Body of pancreas (tissue), 4 donors: ENCODE results near the gene MAGEF1. TPM values are rescaled to one million over a fixed set of nuclear protein-coding genes. Genes with fewer than 3 reads are reported as not detected.

Experiments
- ATAC-seq: fragments of 150-250 bp; one replicate; pipeline ENCODE4 v1.9.1; 2016
- DNase-seq, 4 donors: peaks; one replicate each; pipeline ENCODE4 v3.0.0-alpha.2; 2019
- H3K27ac ChIP-seq, 4 donors: fragments of 200-600 bp; sonication (generic); 1 replicate in 3 of 4; 2 replicates in 1 of 4; pipeline versions ENCODE4 v1.5.1 to v1.6.1; 2016 to 2019; ENCODE audit warnings: mild to moderate bottlenecking in 1 of 4, mixed read lengths in 1 of 4, moderate library complexity in 1 of 4
- H3K27me3 ChIP-seq, 2 donors: fragments of 200-600 bp; sonication (generic); one replicate each; pipeline ENCODE4 v1.6.0; 2016; ENCODE audit warnings: mild to moderate bottlenecking in 1 of 2
- H3K36me3 ChIP-seq, 2 donors: fragments of 200-600 bp; sonication (generic); replicated peaks in 1 of 2; 2 replicates each; pipeline ENCODE4 v1.5.1; 2016; ENCODE audit warnings: low read depth in 2 of 2; ENCODE audit not compliant: insufficient read depth in 1 of 2
- H3K4me1 ChIP-seq: fragments of 200-600 bp; sonication (generic); one replicate; pipeline ENCODE4 v1.6.0; 2016
- H3K4me3 ChIP-seq, 2 donors: fragments of 200-600 bp; sonication (generic); 1 replicate in 1 of 2; 2 replicates in 1 of 2; pipeline ENCODE4 v1.5.1; 2016 to 2019
- H3K9me3 ChIP-seq, 3 donors: fragments of 200-600 bp; sonication (generic); 1 replicate in 2 of 3; 2 replicates in 1 of 3; pipeline ENCODE4 v1.5.1; 2016
- CTCF ChIP-seq, 7 experiments: fragments of 450-650 bp in 4 of 7; fragments of 200-600 bp in 3 of 7; sonication (generic) in 3 of 7; IDR thresholded peaks; one replicate each; pipeline ENCODE4 v1.5.1; 2016 to 2019; ENCODE audit warnings: antibody characterized with exemption in 7 of 7
- POLR2A ChIP-seq, 3 donors: fragments of 450-650 bp; IDR thresholded peaks; one replicate each; pipeline ENCODE4 v1.6.1; 2016; ENCODE audit warnings: antibody characterized with exemption in 3 of 3, mild to moderate bottlenecking in 2 of 3
- whole genome bisulfite sequencing, 2 donors: methylation state at CpG; one replicate each; pipeline ENCODE4 v1.1.5; 2017; 5-methylcytosine and 5-hydroxymethylcytosine counted together
- intact Hi-C: fragments of 100-400 bp; cut with DNase I; formaldehyde crosslinking; loops from one replicate; pipeline ENCODE4 v1.15.1; 2023
- total RNA-seq, 2 donors: library from RNA; depleted of rRNA; stranded (reverse); fragments of >200 nt; gene quantifications; one replicate each; pipeline ENCODE4 v1.1.0, GENCODE V29; 2016

The MAGEF1 gene
- total RNA-seq, 2 donors from 2014 or later: 21.8 to 31.1 TPM

DNA sequence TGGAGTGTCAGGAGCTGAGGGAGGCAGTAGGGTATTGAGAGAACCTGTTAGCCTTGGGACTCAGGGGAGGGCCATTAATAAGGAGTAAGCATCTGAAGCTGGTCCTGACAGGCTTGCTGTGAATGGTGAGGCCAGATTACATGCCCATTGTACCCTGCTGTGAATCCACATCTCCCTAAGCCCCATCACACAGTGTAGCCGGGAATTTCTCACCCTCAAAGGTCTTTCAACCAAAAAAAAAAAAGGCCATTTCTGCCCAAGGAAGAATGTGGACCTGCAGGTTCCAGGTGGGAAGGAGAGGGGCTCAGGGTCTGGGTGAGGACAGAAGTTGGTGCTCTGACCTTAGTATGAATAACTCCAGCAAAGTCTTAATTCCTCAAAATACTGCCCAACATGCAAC, 37.2 kb downstream of the MAGEF1 start:
- ATAC-seq (no peak), DNase-seq (no peak)
- Histone ChIP-seq H3K4me3 (no peak overlapping the region), H3K27ac (no peak overlapping the region), H3K27me3 (no peaks in the 10 kb centered on the region), H3K9me3 (no peaks in the 10 kb centered on the region), H3K4me1 (peaks cover 8% of the 10 kb centered on the region), H3K36me3 (no peaks in the 10 kb centered on the region)
- TF ChIP-seq POLR2A (IDR thresholded peaks at IDR 0.05) (no peak), CTCF (IDR thresholded peaks at IDR 0.05) (no peak)
- whole genome bisulfite sequencing, 2 donors: 45 to 82% methylated on average over 1 of the region's 1 CpG
- intact Hi-C loops: no loop called here

GRCh38 chr3:184672977-184673870, 38.6 kb downstream of the MAGEF1 start:
- no peak for TF ChIP-seq CTCF (IDR thresholded peaks at IDR 0.05)
- Histone ChIP-seq H3K36me3 (no peaks in the 10 kb centered on the region), H3K27ac (no peak overlapping the region), H3K9me3 (no peaks in the 10 kb centered on the region), H3K4me3 (no peak overlapping the region), H3K27me3 (no peaks in the 10 kb centered on the region), H3K4me1 (peaks cover 8% of the 10 kb centered on the region)
- WGBS, 2 donors: 82 to 87% methylated on average over 16 of the region's 16 CpGs
- no peak for DNase-seq
- no peak for ATAC-seq
- intact Hi-C loops: no loop called here

- H3K36me3 ChIP-seq: no peaks in the 10 kb centered on the region
- H3K27me3 ChIP-seq: no peaks in the 10 kb centered on the region
- no peak for ATAC-seq
- H3K4me1 ChIP-seq: peaks cover under 1% of the 10 kb centered on the region
- no peak overlapping the region for H3K27ac ChIP-seq
- DNase-seq: no peak
- WGBS, 2 donors: 80 to 82% methylated on average over 8 to 9 of the region's 9 CpGs
- no peaks in the 10 kb centered on the region for H3K9me3 ChIP-seq
- no peak for TF ChIP-seq CTCF (IDR thresholded peaks at IDR 0.05)
- TF ChIP-seq POLR2A (IDR thresholded peaks at IDR 0.05): no peak
- H3K4me3 ChIP-seq: no peak overlapping the region
- intact Hi-C loops: no loop called here
These were observed 39.5 kb downstream of the MAGEF1 start for GRCh38 chr3:184672335-184672734.

- H3K36me3 ChIP-seq: no peaks in the 10 kb centered on the region
- no peak for ATAC-seq
- H3K9me3 ChIP-seq: no peaks in the 10 kb centered on the region
- no peak for DNase-seq
- H3K4me1 ChIP-seq: no peaks in the 10 kb centered on the region
- TF ChIP-seq CTCF (IDR thresholded peaks at IDR 0.05) (no peak), POLR2A (IDR thresholded peaks at IDR 0.05) (no peak)
- 66 to 75% methylated on average over 11 of the region's 11 CpGs for WGBS, 2 donors
- H3K27me3 ChIP-seq: no peaks in the 10 kb centered on the region
- H3K4me3 ChIP-seq: no peak overlapping the region
- intact Hi-C loops: no loop called here
- no peak overlapping the region for H3K27ac ChIP-seq
These were observed 41.7 kb downstream of the MAGEF1 start for GRCh38 chr3:184670091-184670602.
